ENCODE results near the gene CAMK2N2. TPM values are rescaled to one million over a fixed set of nuclear protein-coding genes. Genes with fewer than 3 reads are reported as not detected.

The CAMK2N2 gene
- total RNA-seq, 8 experiments from 2014 or later = 0.31 to 16.2 (median 6.5) TPM; not detected in 2

DNA sequence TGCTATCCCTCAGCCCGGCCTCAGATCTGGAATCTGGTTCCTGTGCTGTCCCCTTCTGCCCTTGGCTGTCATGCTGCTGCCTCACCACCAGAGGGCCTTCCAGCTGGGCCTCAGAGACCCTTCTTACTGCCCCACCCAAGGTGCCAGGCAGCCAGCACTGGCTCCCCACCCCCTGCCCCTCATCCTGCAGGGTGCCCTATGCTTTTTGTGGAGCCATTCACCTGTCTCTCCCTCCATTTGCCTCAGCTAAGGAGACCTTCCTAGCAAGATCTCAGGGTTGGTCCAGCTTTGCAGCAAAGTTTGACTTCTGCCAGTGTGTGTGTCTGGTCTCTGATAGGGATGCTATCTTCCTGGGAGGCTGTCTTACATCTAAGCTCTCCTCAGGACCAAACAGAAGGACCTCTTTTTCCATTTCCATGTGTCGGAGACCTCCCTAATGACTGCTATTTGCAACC, 33.8 kb downstream of the CAMK2N2 start:
- ATAC-seq (replicated peaks in 6 of 8) = peak in 3 of 8 experiments; percentile 27 to 40 (median 34)
- WGBS, 10 experiments = 0 to 67% (median 38%) methylated on average over 1 to 2 of the region's 2 CpGs; no CpG with 5 or more reads in 7 of the 10 experiments
- in situ Hi-C loops (cut with MboI; ENCODE audit: low pct_unique_long_range_greater_than_20kb in 2 of 9, low sequenced_read_pairs in 9 of 9, unreplicated experiment in 9 of 9) = no loop called here

DNA sequence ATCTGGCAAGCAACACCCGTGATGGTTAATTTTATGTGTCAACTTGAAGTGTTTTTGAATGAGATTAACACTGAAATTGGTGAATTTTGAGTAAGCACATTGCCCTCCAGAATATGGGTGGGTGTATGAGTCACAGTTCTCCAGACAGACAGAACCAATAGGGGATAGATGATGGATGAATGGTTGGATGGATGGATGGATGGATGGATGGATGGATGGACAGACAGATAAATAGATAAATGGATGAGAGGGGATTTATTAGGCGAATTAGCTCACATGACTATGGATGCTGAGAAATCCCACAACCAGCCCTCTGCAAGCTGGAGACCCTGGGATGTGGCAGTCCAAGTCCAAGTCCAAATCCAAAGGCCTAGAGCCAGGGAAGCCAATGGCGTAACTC, 37.4 kb downstream of the CAMK2N2 start:
- Histone ChIP-seq H3K4me1 (replicated peaks in 1 of 2) (no peaks in the 10 kb centered on the region), H3K4me3 (no peak overlapping the region), H3K27ac (no peak overlapping the region)
- 20 to 92% (median 56%) methylated on average over 1 to 3 of the region's 3 CpGs; no CpG with 5 or more reads in 1 of the 10 experiments for WGBS, 10 experiments
- no peak for ATAC-seq (replicated peaks in 6 of 8)
- in situ Hi-C loops (cut with MboI; ENCODE audit: low pct_unique_long_range_greater_than_20kb in 2 of 9, low sequenced_read_pairs in 9 of 9, unreplicated experiment in 9 of 9) = no loop called here

More for the DNA sequence above, 33.8 kb downstream of the CAMK2N2 start:
- Histone ChIP-seq H3K4me1 (replicated peaks in 1 of 2) (no peaks in the 10 kb centered on the region), H3K4me3 (no peak overlapping the region), H3K27ac (no peak overlapping the region)

DNA sequence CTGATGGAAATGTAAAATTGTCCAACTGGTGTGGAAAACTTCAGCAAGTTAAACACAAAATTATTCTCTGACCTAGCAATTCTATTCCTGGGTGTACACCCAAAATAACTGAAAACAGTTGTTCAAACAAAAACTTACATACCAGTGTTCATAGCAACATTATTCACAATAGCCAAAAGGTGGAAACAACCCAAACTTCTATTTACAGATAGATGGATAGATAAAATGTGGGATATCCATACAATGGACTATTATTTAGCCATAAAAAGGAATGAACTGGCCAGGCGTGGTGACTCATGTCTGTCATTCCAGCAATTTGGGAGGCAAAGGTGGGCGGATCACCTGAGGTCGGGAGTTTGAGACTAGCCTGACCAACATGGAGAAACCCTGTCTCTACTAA, 38.8 kb downstream of the CAMK2N2 start:
- WGBS, 10 experiments = 40 to 89% (median 70%) methylated on average over 1 to 3 of the region's 3 CpGs; no CpG with 5 or more reads in 6 of the 10 experiments
- no peak overlapping the region for H3K4me3 ChIP-seq
- H3K27ac ChIP-seq = no peak overlapping the region
- no peaks in the 10 kb centered on the region for H3K4me1 ChIP-seq (replicated peaks in 1 of 2)
- in situ Hi-C loops (cut with MboI; ENCODE audit: low pct_unique_long_range_greater_than_20kb in 2 of 9, low sequenced_read_pairs in 9 of 9, unreplicated experiment in 9 of 9) = no loop called here
- ATAC-seq (replicated peaks in 6 of 8) = peak in 1 of 8 experiments; percentile 38

DNA sequence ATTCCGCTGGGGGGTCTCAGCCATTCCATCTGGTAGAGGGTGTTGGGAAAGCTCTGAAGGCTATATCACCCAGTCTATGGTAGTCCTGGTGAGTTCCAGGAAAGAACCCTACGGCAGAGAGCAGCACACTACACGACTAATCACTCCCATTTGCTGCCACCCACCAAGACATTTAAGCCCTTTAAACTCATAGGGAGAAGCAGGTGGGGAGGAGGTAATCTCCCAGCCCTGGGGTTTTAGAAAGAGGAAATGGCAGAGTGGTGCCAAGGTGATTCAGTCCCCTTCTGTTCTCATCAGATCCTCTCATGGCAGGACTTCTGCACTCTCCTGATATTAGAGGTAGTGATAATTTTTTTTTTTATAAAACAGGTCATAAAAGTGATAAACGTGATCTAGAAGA, 42.5 kb downstream of the CAMK2N2 start:
- ATAC-seq (replicated peaks in 6 of 8) = no peak
- Histone ChIP-seq H3K27ac (no peak overlapping the region), H3K4me1 (replicated peaks in 1 of 2) (no peaks in the 10 kb centered on the region), H3K4me3 (no peak overlapping the region)
- WGBS, 10 experiments = 0 to 60% (median 43%) methylated on average over 1 to 2 of the region's 4 CpGs; no CpG with 5 or more reads in 3 of the 10 experiments
- in situ Hi-C loops (cut with MboI; ENCODE audit: low pct_unique_long_range_greater_than_20kb in 2 of 9, low sequenced_read_pairs in 9 of 9, unreplicated experiment in 9 of 9) = no loop called here

DNA sequence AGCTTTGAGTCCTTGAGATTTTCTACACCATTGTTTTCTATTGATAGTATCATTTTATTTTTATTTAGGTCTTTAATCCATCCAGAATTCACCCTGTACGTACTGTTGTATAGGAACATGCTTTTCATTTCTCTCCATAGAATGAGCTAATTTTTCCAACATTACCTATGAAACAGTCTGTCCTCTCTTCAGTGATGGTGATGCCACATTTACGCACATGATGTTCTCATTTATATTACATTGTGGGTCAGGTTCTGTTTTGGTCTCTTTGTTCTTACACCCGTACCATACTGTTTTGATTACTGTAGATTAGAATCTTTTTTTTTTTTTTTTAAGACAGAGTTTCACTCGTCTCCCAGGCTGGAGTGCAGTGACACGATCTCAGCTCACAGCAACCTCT, 49.6 kb downstream of the CAMK2N2 start:
- H3K4me1 ChIP-seq (replicated peaks in 1 of 2) = no peaks in the 10 kb centered on the region
- in situ Hi-C loops (cut with MboI; ENCODE audit: low pct_unique_long_range_greater_than_20kb in 2 of 9, low sequenced_read_pairs in 9 of 9, unreplicated experiment in 9 of 9) = no loop called here
- 9 to 80% (median 63%) methylated on average over 2 to 5 of the region's 5 CpGs for WGBS, 10 experiments
- no peak for ATAC-seq (replicated peaks in 6 of 8)
- H3K27ac ChIP-seq = no peak overlapping the region
- H3K4me3 ChIP-seq = no peak overlapping the region

DNA sequence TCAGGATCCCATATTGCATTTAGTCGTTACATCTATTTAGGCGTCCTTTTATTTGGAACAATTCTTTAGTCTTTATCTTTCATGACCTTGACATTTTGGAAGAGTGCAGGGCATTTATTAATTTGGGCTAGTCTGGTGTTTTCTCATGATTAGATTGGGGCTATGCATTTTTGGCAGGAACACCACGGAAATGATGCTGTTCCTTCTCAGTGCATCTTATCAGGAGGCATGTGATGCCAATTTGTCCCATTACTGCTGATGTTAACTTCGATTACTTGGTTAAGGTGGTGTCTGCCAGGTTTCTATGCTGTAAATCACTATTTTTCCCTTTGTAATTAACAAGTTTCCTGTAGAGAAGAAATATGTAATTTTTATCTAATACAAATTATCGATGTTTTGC, 50.1 kb downstream of the CAMK2N2 start:
- 43 to 83% (median 71%) methylated on average over 2 to 5 of the region's 5 CpGs for WGBS, 10 experiments
- Histone ChIP-seq H3K27ac (no peak overlapping the region), H3K4me3 (no peak overlapping the region), H3K4me1 (replicated peaks in 1 of 2) (no peaks in the 10 kb centered on the region)
- no peak for ATAC-seq (replicated peaks in 6 of 8)
- in situ Hi-C loops (cut with MboI; ENCODE audit: low pct_unique_long_range_greater_than_20kb in 2 of 9, low sequenced_read_pairs in 9 of 9, unreplicated experiment in 9 of 9) = no loop called here

Other genes with a start within 250 kb of the CAMK2N2 start
- 10 to 100 TPM; 25.7 to 93.7 (median 36.4) TPM for gene ABCC5, start 243.7 kb downstream of the CAMK2N2 start, total RNA-seq
- not detected for gene HTR3D, start 229.8 kb downstream of the CAMK2N2 start, total RNA-seq
- not detected for gene HTR3C, start 208.5 kb downstream of the CAMK2N2 start, total RNA-seq
- gene HTR3E, start 164.5 kb downstream of the CAMK2N2 start, total RNA-seq = under 1 TPM in 7 of 8 experiments, not detected in 1; 0.05 to 0.49 (median 0.25) TPM
- gene EIF2B5, start 126.2 kb downstream of the CAMK2N2 start, total RNA-seq = 10 to 100 TPM; 24.7 to 60.9 (median 37.4) TPM
- gene DVL3, start 106.2 kb downstream of the CAMK2N2 start, total RNA-seq = 10 to 100 TPM; 23.1 to 64.8 (median 34.6) TPM
- 100 to 1,000 TPM; 218 to 443 (median 274) TPM for gene AP2M1, start 86.7 kb downstream of the CAMK2N2 start, total RNA-seq
- gene ABCF3, start 75.4 kb downstream of the CAMK2N2 start, total RNA-seq = 10 to 100 TPM; 21.6 to 67.9 (median 40.6) TPM
- gene VWA5B2, start 32.0 kb downstream of the CAMK2N2 start, total RNA-seq = 1 to 10 TPM in 5 of 8 experiments, under 1 TPM in 3; 0.36 to 3.3 (median 1.7) TPM
- 10 to 100 TPM; 19.9 to 65.3 (median 42.0) TPM for gene ALG3, start 12.6 kb downstream of the CAMK2N2 start, total RNA-seq
- 10 to 100 TPM in 2 of 8 experiments, 1 to 10 TPM in 6; 4.6 to 15.0 (median 8.0) TPM for gene EEF1AKMT4, start 11.9 kb downstream of the CAMK2N2 start, total RNA-seq
- 1 to 10 TPM in 1 of 8 experiments, under 1 TPM in 6, not detected in 1; 0.05 to 1.1 (median 0.46) TPM for gene ECE2, start 14.5 kb upstream of the CAMK2N2 start, total RNA-seq
- 100 to 1,000 TPM; 130 to 248 (median 185) TPM for gene PSMD2, start 37.7 kb upstream of the CAMK2N2 start, total RNA-seq
- 100 to 1,000 TPM; 103 to 454 (median 182) TPM for gene EIF4G1, start 53.1 kb upstream of the CAMK2N2 start, total RNA-seq
- gene FAM131A, start 76.0 kb upstream of the CAMK2N2 start, total RNA-seq = 10 to 100 TPM in 6 of 8 experiments, 1 to 10 TPM in 2; 7.1 to 46.1 (median 30.7) TPM
- gene CLCN2, start 100.1 kb upstream of the CAMK2N2 start, total RNA-seq = 10 to 100 TPM in 5 of 8 experiments, 1 to 10 TPM in 3; 6.1 to 30.9 (median 13.1) TPM
- 100 to 1,000 TPM in 3 of 8 experiments, 10 to 100 TPM in 5; 61.7 to 120 (median 98.1) TPM for gene POLR2H, start 100.2 kb upstream of the CAMK2N2 start, total RNA-seq
- 1 to 10 TPM in 2 of 8 experiments, under 1 TPM in 6; 0.22 to 1.4 (median 0.53) TPM for gene THPO, start 116.7 kb upstream of the CAMK2N2 start, total RNA-seq
- 10 to 100 TPM in 1 of 8 experiments, 1 to 10 TPM in 7; 1.1 to 17.5 (median 4.5) TPM for gene CHRD, start 118.5 kb upstream of the CAMK2N2 start, total RNA-seq